Sciatic nerve (tissue), 2 donors: ENCODE results near the gene HEXIM1. TPM values are rescaled to one million over a fixed set of nuclear protein-coding genes. Genes with fewer than 3 reads are reported as not detected.
A peak's percentile ranks its signal among the peaks of the same experiment; 100 is the strongest.

Source experiments
- ATAC-seq: fragments of 200-7000 bp; cut with Tn5 transposase; one replicate; pipeline ENCODE4 v1.9.1; 2020; ENCODE audit warnings: mild to moderate bottlenecking, moderate library complexity
- DNase-seq: peaks from one replicate; pipeline ENCODE4 v3.0.0-alpha.2; 2020; ENCODE audit warnings: low spot score
- intact Hi-C: fragments of 100-400 bp; cut with DNase I; formaldehyde crosslinking; loops from one replicate; pipeline ENCODE4 v1.14.2; 2022
- total RNA-seq: library from RNA; stranded (reverse); fragmentation: NEBNext Ultra II Directional; extraction: Animal tissue kit (Norgen Biotek cat#: 25700); gene quantifications from one replicate; pipeline ENCODE4 v1.2.1, GENCODE V29; 2021
- donor health status: DM: no; HTN: no; CAD: no.
- donor health status: DM: no; HTN: no; CAD: no.

The HEXIM1 gene
- total RNA-seq, 1 donor from 2014 or later: 39.1 TPM

DNA sequence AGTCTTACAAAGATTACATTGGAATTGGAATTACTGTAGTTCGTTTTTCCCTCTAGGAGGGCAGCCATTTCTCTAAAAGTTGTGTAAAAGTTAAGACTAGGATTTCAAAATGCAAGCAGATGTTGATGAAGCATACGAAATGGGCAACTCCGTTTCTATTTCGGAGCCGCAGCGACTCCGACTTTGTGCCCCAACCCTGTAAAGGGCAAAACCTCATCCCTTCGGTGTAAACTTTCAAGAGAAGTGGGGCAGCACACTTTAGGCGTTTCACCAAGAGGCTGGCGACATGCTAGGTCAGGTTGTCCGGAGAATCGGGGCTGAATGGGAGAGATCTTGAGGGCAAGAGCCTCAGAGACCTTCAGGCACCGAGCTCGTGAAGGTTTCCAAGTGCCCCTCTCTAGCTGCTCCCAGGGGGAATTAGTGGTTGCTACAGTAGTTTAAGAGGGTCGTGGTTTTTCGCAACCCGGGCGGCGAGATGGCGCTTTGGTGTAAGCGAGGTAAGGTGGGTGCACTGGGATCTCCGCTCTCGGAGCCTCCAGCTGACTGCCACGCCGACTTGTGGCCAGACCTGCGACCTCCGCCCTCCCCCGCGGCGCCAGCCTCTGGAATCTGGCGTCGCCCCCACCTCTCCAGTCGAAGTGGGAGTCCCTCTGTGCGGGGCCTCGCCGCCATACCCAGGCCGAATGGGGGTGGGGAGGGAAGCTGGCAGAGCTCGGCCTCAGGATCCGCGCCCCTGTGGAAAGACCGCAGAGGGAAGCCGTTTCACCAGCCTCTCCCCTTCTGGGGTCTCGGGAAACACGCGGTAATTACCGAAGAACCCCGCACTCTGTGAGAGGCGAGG, 12.4 kb downstream of the HEXIM1 start:
- ATAC-seq (peak; percentile 71), DNase-seq (peak; percentile 82)
- intact Hi-C loops: no loop called here

DNA sequence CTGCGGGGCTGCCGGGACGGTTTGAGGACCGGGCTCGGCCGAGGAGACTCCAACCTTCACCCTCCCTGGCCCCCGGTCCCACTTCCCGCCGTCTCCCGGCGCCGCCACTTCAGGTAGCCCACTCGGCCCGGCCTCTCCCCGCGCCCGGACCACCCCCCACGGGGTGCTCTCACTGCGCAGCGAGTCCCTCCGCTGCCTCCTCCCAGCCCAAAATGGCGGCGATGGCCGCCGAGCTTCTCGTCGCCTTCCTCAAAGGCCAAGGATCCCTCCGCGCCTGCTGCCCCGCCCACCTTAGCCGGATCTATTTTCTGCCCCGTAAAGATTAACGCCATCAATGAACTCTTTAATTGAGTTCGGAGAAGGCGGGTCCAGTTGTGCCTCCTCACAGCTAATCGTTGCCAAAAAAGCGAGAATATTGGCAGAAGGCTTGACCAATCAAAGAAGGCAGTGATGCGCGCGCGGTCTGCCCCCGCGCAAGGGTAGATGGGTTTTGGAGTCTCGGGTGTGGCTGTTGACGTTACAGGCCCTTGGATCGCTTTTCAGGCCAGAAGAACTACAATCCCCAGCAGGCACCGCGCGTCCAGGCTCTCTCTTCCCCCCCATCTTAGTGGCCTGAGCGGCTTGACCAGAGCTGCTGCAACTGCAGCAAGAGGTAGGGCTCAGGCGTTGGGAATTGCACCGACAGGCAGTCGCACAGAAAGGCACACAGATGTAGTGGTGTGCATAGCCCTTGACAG, 13.2 kb downstream of the HEXIM1 start, which contains the start of gene HEXIM2:
Gene HEXIM2 (plus strand): TSS at position 588 of the 737 bp plus-strand sequence. CDS start 919 bp downstream, outside the sequence.
- ATAC-seq: peak; percentile 97
- intact Hi-C loops: no loop called here
- DNase-seq: peak; percentile 99

DNA sequence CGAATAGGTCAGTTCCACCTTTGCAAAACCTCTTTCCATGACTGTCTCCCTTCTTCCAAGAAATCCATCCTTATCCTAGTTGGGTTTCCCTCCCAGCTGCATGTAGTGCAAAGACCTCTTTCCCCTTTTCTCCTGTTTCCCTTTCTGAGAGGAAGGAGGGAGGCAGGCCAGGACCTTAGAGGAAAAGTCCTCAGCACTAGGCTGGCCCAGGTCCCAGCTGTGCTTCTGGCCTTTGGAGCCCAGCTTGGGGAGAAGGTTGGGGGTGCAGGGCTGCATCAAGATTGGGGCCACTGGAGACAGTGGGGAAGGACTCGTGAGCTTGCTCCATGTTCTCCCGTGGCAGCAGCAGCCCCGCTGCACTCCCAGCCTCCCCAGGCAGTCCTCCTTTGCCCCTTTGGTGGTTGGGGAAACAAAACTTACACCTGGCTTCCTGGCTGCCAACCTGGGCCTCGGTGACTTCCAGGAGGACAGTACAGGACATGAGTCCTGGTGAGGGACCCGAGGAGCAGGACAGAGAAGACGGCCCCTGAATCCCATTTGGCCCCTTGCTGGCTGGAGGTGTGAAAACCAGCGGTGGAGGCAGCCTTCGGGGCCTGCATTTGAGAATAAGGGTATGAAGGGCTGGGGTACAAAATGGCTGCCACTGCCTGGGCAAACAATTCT, 13.9 kb downstream of the HEXIM1 start:
- no peak for DNase-seq
- ATAC-seq: peak; percentile 0
- intact Hi-C loops: no loop called here

DNA sequence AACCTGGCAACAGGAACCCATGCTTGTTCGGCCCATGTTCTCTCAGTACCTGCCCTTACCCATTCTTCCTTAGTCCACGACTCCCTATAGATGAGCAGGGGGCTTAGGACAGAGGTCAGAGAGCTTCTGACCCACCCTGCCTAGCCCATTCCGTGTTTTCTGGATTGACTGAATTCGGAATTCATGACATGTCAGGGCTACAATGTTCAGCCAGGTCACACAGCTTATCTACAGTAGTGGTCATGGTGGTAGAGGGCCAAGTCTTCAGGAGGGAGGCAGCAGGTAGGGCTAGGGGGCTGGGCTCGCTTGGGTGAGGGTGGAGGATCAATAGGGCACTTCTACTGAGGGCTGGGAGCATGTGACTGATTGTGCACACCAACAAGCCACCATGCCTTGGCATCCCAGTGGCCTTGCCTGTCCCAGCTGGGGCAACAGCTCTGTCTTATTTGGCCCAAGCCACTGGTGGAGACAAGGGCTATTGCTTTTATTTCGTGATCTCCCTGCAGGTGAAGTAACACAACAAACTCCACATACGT, 16.5 kb downstream of the HEXIM1 start:
- intact Hi-C loops: no loop called here
- ATAC-seq: no peak

DNA sequence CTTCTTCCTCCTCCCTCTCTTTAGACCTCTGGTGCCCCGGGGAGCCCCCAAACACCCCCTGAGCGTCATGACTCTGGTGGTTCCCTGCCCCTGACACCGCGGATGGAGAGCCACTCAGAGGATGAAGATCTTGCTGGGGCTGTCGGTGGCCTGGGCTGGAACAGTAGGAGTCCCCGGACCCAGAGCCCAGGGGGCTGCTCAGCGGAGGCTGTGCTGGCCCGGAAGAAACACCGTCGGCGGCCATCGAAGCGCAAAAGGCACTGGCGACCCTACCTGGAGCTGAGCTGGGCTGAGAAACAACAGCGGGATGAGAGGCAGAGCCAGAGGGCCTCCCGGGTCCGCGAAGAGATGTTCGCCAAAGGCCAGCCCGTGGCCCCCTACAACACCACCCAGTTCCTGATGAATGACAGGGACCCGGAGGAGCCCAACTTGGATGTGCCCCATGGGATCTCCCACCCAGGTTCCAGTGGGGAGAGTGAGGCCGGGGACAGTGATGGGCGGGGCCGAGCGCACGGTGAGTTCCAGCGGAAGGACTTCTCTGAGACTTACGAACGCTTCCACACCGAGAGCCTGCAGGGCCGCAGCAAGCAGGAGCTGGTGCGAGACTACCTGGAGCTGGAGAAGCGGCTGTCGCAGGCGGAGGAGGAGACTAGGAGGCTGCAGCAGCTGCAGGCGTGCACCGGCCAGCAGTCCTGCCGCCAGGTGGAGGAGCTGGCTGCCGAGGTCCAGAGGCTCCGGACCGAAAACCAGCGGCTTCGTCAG, 20.9 kb downstream of the HEXIM1 start:
- ATAC-seq (no peak), DNase-seq (no peak)
- intact Hi-C loops: no loop called here

More for the DNA sequence above, 16.5 kb downstream of the HEXIM1 start:
- DNase-seq: no peak

DNA sequence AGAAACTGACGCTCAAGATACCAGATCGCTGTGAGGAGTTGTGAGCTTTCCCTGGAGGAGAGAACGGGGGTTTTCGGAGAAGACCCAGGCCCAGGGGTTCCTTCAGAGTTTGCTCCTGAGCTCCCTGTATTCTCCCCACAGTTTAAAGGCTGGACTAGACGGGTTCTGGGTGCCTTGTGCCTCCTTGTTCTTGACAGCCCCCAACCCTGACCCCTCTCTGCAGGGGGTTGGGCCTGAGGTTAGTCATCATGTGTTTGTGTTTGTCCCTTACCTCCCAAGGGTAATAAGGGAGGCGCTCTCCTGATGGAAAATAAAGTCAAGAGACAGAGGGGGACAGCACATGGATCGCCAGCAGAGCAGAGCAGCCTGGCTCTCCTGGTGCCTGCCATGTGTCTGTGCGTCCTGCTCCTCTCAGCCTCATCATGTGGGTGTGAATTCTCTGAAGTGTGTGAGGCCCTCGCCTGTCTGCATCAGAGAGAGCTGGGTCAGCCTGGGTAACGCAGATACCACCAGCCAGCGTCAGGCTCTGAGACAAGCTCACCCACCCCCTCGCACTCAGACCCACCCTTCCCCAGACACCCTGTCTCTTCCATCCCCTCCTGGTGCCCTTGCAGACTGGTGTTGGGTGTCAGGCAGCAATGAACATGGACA, 22.1 kb downstream of the HEXIM1 start:
- intact Hi-C loops: no loop called here
- DNase-seq (no peak), ATAC-seq (peak; percentile 13)

DNA sequence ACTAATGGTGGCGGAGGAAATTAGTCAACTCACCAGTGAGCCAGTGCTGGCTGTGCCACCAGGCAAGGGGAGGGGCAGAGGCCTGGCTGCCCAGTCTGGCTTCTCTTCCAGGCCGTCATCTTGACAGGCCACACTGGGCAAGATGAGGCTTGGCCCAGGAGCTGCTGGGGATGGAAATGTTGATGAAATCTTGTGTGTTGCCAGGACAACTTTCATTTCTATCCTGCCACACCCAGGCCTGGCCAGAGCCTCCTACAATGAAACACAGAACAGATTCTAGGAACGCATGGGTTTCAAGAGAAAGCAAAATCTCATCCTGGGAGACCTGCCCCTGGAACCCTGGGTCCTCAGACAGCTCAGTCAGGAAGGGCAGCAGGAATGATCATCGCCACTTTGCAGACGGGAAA, 22.7 kb downstream of the HEXIM1 start:
- intact Hi-C loops: no loop called here
- peak; percentile 87 for ATAC-seq
- DNase-seq: peak; percentile 76

DNA sequence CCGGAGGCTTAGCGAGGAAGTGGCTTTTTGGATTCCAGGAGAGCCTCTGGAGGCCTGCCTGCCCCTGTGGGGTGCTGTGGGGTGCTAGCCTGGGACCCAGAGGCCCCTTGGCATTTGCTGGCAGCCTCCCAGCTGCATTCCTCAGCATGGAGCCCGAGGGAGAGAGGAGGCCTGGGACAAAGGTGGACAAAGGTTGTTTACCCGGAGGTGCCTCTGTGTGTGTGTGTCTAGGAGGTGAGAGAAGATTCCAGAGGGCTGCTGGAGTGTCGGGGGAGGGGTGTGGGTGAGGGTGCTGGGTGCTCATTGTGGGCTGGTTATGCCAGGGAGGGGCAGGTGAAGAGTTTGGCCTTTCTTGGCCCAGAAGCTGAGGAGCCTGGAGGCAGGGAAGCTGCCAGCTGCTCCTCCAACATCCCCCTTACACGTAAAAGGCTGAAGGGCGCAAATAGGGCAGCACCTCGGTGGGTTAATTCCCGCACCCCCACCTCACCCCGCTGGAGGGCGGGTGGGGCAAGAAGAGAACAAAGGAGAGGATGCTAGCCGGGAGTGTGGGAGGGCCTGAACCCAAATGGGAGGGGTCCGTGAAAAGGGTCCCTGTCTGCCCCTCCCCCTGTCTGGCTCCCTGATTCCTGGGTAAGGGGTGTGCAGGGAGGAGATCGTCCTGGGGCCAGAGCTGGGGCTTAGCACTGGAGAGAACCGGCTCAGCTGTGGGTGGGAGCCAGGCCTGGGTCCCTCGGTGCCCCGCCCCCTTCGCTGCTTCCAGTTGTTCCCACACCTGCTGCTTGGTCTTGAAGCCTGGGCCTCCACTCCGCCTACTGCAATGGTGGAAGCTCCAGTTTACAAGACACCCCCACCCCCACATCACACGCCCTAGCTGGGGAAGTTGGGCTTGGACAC, 23.3 kb downstream of the HEXIM1 start:
- ATAC-seq (peak; percentile 52), DNase-seq (peak; percentile 80)
- intact Hi-C loops: no loop called here

DNA sequence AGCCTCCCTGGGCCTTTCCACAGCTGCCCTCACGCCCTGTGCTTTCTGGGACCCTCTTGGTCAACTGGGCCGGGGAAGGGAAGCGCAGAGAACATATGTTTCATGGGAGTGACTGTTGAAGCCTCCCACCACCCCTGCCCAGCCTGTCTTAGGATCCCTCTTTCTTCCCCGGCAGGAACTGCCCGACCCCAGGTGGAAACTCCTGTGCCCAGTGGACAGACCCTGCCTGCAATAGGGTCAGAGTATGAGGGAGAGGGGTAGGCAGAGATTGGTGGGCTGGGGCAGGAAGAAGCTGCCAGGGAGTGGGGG, 23.9 kb downstream of the HEXIM1 start:
- intact Hi-C loops: no loop called here
- DNase-seq (no peak), ATAC-seq (no peak)

DNA sequence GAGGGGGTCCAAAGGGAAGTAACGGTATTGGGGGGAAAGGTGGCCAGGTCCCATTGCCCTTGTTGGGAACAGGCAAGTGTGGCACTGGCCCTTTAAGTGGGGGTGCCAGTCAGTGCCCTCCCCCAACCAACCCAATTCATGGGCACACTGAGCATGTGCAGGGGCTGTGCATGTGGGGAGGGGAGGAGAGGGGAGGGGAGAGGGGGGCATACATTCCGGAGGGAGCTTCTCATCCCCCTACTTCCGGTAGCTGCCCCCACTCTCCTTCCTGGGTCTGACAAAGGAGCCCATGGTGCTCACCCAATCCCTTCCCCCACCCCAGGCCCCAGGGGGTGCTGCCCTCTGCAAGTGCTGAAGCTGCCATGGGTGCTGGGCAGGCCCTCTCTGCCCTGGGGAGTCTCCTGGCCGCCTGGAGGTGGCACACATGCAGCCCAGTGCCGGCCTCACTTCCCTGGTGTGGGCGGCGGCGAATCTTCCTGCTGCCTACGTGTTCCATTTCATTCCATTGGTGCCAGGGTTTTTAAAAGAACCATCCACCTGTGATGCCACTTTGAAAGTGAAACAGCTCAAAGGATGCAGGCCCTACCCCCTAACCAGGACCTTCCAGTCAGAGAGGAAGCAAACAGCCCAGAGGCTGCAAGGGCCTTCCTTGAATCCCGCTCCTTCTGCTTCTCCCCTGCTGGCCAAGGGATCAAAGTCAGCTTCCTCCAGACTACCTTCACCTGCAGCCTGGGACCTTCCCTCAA, 24.4 kb downstream of the HEXIM1 start:
- peak; percentile 82 for DNase-seq
- intact Hi-C loops: no loop called here
- peak; percentile 67 for ATAC-seq

DNA sequence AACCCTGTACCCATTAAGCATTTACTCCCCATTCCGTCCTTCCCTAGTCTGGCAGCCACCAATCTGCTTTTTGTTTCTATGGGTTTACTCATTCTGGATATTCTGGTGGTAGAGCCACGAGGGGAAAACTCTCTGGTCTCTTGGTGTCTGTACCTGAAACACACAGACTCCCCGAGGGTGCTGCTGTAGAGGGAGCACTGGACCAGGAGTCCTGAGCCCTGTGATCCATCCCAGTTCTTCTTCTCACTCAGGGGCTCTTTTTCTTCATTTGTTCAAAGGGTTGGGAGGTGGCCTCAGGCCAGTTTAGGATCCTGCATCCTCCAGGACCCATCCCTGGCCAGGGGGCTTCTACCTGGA, 27.5 kb downstream of the HEXIM1 start:
- intact Hi-C loops: no loop called here
- DNase-seq (no peak), ATAC-seq (no peak)

DNA sequence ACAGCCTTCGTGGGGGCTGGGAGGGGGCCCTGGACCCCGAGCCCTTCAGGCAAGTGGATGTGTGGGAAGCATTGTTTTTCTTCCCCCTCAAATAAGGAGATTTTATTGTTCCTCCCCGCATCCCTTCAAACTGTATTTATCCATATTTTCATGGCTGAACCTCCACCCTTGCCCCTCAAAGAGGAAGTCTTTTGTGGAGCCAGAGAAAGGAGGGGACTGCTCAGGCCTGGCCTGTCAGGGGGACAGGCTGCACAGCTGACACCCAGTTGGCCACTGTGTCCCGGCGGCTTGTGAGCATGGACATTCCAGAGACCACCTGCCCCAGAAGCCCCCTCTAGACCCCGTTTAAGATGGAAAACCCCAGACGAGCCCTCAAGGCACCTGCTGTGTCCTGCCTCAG, 29.3 kb downstream of the HEXIM1 start:
- DNase-seq: no peak
- no peak for ATAC-seq
- intact Hi-C loops: no loop called here

DNA sequence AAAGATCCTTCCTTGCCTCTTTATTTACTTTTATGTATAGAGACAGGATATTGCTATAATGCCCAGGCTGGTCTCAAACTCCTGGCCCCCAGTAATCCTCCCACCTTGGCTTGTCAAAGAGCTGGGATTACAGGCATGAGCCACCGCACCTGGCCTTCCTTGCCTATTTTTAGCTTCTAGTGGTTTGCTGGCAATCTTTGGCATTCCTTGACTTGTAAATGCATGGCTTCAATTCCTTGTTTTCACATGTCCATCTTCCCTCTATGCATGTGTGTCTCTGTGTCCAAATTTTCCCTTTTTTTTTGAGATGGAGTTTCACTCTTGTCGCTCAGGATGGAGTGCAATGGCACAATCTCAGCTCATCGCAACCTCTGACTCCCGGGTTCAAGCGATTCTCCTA, 35.9 kb downstream of the HEXIM1 start:
- intact Hi-C loops: no loop called here
- DNase-seq: no peak
- ATAC-seq: no peak

DNA sequence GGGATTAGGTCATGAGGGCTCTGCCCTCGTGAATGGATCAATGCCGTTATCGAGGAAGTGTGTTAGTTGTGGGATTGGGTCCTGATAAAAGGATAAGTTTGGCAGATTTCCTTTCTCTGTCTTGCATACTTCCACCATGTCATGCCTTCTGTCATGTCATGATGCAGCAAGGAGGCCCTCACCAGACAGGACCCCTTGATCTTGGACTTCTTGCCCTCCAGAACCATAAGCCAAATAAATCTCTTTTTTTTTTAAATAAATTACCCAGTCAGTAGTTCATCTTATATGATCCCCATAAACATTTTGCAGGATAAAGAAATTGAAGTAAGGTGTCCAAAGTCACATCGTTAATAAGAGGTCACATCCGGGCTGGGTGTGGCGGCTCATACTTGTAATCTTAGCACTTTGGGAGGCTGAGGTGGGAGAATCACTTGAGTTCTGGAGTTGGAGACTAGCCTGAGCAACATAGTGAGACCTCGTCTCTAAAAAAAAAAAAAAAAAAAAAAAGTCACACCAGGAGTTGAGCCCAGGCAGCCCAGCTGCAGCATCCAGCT, 38.6 kb downstream of the HEXIM1 start:
- DNase-seq: no peak
- no peak for ATAC-seq
- intact Hi-C loops: no loop called here

DNA sequence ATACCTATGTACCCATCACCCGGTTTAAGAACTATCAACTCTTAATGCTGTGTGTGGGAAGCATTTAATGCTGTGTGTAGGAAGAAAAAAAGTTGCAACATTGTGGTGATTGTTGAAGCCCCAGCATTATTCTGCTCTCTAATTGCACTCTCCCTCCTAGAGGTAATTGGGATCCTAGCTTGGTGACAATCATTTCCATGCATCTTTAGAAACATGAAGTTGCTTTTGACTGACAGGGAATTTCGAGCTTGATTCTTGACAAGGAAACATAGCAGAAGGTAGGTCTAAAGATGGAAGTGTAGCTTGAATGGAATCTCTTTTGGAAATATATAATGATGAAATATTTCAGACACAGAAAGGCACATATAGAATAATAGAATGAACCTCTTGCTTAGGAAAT, 40.7 kb downstream of the HEXIM1 start:
- no peak for ATAC-seq
- intact Hi-C loops: no loop called here
- no peak for DNase-seq

DNA sequence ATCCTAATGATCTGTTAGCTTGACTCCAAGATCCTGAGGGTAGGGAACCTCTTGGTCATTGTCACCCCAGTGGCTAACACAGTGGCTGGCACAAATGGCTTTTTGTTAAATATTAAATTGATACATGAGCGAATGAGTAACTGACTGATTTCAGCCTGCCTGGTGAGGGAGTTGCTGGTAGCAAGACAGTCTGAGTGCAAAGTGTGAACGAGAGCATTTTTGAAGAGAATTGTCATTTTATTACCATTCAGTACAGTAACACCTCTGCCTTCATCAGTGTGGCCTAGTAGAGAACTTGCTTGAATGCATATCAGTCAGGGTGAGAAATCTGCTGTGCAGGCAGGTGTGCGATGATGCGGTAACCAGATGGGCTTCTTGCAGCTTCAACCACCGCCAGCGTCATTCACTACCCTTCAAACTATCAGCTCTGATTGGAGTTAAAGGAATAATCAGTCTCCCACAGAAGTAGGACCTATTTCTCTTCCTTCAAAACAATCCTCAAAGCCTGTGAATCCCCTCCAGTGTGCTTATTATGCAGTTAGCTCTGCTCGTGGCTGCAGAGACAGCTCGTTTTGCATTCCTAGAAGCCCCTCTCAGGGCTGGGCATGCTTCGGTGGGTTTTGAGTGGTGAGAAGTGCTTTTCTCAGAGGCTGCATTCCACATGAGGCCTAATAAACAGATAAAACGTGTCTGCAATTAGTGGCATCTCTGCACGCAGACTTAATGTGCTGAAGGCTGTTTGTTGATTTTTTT, 42.4 kb downstream of the HEXIM1 start:
- ATAC-seq (no peak), DNase-seq (no peak)
- intact Hi-C loops: no loop called here
